ENCODE measurements around the gene WNT11.
A peak's percentile ranks its signal among the peaks of the same experiment; 100 is the strongest.

The WNT11 gene

DNA sequence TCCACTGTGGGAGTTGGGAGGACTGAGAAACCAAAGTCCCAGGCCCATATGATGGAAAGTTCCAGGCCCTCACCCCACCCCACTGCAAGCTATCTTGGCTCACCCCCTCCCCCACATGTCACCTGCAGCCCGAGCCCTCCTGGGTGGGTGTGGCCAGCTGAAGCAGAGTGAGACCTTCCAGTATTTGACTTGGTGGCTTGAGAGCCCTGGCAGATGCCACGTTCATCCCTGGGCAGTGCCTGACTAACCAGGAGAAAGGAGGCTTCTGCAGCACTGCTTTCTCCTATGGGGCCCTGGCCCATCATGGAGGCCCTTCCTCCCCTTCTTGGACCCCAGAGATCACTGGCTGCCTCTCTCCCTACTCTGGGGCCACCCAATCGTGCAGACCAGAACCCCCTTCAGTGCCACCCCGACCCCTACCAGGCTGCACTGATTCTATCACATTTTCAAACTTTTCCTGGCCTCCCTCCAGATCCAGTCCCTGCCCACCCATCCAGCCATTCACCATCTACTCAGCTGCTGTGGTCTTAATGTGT lies 38.1 kb upstream of the WNT11 start:
- Histone ChIP-seq H3K4me3 (ENCODE audit: low read depth, low read length) (peak overlapping the region; percentile 31), H3K9ac (ENCODE audit: low read depth, low read length) (no peak overlapping the region), H3K4me1 (ENCODE audit: control insufficient read depth, insufficient read depth, low read length) (peaks cover 4% of the 10 kb centered on the region), H3K27me3 (ENCODE audit: control insufficient read depth, insufficient read depth, low read length) (peaks cover 31% of the 10 kb centered on the region), H3K36me3 (ENCODE audit: control insufficient read depth, insufficient read depth, low read length) (no peaks in the 10 kb centered on the region), H3K9me3 (ENCODE audit: control insufficient read depth, insufficient read depth, low read length) (no peaks in the 10 kb centered on the region)

DNA sequence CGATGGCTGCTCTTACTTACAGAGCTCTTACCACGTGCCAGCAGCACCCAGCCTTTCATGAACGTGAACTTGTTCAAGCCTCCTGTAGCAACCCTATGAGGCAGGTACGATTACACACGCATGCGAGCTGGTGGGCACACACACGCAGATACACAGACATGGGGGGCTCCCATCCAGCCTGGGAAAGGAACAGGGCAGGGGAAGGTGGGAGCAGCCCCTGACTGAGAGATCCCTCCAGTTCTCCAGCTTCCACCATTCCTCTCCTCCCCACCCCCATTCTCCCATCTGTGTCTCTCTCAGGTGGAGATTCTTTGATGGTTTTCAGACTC lies 37.6 kb upstream of the WNT11 start:
- Histone ChIP-seq H3K4me3 (ENCODE audit: low read depth, low read length) (peak overlapping the region; percentile 31), H3K36me3 (ENCODE audit: control insufficient read depth, insufficient read depth, low read length) (no peaks in the 10 kb centered on the region), H3K9me3 (ENCODE audit: control insufficient read depth, insufficient read depth, low read length) (no peaks in the 10 kb centered on the region), H3K9ac (ENCODE audit: low read depth, low read length) (no peak overlapping the region), H3K27me3 (ENCODE audit: control insufficient read depth, insufficient read depth, low read length) (peaks cover 31% of the 10 kb centered on the region), H3K4me1 (ENCODE audit: control insufficient read depth, insufficient read depth, low read length) (peaks cover 4% of the 10 kb centered on the region)

DNA sequence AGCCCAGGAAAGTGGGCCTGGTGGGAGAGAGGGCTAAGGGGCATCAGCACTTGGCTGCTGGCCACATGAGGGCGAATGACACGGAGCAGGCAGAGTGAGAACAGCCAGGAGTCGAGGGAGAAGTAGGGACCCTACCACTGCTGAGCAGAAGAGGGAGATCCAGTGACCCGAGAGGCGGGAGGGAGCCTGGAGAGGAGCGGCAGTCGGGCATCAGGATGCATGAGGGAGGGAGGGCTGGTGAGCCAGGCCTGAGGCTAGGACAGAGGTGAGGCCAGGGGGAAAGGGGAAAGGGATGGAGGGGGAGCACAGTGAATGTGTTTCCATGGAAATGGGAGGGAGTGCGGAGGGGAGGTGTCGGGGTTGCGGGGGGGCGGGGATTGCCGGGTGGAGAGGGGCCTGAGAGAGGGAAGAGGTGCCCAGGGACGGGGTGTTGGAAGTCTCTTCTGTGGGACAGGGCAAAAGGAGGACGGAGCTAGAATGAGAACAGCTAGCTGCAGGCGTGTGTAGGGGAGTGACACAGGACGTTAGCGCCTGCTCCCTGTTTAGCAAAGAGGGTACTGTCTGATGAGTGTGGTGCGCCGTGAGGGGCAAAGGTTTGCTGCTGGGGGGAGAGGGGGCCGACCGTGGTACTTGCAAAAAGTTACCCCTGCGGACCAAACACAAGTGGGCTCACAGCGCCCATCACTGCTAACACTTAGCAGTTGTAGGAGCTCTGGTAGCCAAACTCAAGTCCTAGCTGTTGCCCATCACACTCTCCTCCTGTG lies 37.1 kb upstream of the WNT11 start:
- peak overlapping the region; percentile 31 for H3K4me3 ChIP-seq (ENCODE audit: low read depth, low read length)
- H3K27me3 ChIP-seq (ENCODE audit: control insufficient read depth, insufficient read depth, low read length), result peaks cover 31% of the 10 kb centered on the region
- H3K4me1 ChIP-seq (ENCODE audit: control insufficient read depth, insufficient read depth, low read length), result peaks cover 4% of the 10 kb centered on the region
- no peaks in the 10 kb centered on the region for H3K9me3 ChIP-seq (ENCODE audit: control insufficient read depth, insufficient read depth, low read length)
- H3K36me3 ChIP-seq (ENCODE audit: control insufficient read depth, insufficient read depth, low read length), result no peaks in the 10 kb centered on the region
- no peak overlapping the region for H3K9ac ChIP-seq (ENCODE audit: low read depth, low read length)

DNA sequence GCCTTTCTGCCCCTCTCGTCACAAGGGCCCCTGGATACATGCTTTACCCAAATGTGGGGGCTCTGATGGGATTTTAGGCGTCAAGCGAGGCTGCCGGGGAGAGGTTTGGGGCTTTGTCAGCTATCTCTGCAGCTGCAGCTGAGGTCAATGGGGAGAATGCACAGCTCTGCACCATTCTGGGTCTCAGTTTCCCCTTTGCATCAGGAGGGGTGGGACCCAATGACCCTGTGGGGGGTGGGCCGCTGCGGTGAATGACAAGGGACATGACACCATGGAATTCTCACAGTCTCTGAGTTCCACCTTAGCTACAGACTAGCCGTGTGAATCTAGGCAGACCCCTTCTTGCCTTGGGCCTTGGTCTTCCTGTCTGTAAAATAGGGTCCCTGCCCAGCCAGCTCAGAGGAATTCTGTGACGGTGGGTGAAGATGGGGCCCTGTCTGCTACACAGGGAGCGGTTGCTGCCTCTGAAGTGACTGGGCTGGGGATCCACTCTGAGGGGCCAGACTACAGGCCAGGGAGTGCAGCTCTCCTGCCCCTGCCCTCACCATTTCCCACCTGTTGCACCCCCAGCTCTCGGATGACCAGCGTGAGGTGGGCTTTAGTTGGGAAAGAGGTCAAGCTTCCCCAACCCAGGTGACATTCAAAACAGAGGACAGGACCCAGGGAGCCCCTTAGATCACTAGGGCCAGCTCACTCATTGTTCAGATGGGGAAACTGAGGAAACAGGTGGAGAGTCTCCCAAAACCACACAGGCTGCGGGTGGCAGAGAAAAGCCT lies 35.9 kb upstream of the WNT11 start:
- H3K9ac ChIP-seq (ENCODE audit: low read depth, low read length), result no peak overlapping the region
- peaks cover 31% of the 10 kb centered on the region for H3K27me3 ChIP-seq (ENCODE audit: control insufficient read depth, insufficient read depth, low read length)
- H3K4me1 ChIP-seq (ENCODE audit: control insufficient read depth, insufficient read depth, low read length), result peaks cover 4% of the 10 kb centered on the region
- no peaks in the 10 kb centered on the region for H3K9me3 ChIP-seq (ENCODE audit: control insufficient read depth, insufficient read depth, low read length)
- no peaks in the 10 kb centered on the region for H3K36me3 ChIP-seq (ENCODE audit: control insufficient read depth, insufficient read depth, low read length)
- no peak overlapping the region for H3K4me3 ChIP-seq (ENCODE audit: low read depth, low read length)

DNA sequence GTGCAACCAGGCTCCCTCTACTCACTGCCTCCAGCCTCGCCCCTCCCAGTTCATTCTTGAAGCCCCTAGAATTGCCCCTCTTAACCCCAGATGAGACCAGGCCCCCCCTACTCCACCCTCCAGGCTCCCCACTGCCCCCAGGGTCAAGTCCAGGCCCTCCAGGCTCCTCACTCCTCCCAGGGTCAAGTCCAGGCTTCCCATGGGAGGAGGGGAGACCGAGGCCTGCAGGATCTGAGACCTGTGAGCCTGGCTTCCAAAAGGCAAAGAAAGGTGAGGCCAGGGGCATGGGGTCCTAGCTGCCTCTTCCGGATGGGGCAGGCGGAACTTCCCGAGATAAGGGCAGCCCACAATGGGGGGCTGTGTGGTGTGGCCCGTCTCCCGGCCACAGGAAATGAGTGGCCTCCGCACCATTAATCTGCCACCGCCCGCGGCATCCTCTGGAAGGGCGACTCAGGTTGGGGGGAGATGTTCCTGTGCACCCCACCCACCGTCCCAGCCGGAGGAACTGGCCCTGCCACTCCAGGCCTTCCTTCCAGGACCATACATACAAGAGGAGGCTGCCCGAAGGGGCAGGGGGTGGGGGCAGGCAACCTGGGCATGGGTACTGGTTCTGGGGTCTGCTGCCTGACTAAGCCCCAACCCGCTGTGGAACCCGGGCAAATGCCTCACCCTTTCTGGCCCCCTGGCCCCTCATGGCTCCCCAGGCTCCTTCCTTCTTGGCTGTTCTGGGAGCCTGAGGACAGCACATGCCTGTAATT lies 35.1 kb upstream of the WNT11 start:
- Histone ChIP-seq H3K9ac (ENCODE audit: low read depth, low read length) (no peak overlapping the region), H3K36me3 (ENCODE audit: control insufficient read depth, insufficient read depth, low read length) (no peaks in the 10 kb centered on the region), H3K9me3 (ENCODE audit: control insufficient read depth, insufficient read depth, low read length) (no peaks in the 10 kb centered on the region), H3K4me3 (ENCODE audit: low read depth, low read length) (no peak overlapping the region), H3K4me1 (ENCODE audit: control insufficient read depth, insufficient read depth, low read length) (peaks cover 4% of the 10 kb centered on the region), H3K27me3 (ENCODE audit: control insufficient read depth, insufficient read depth, low read length) (peaks cover 31% of the 10 kb centered on the region)

DNA sequence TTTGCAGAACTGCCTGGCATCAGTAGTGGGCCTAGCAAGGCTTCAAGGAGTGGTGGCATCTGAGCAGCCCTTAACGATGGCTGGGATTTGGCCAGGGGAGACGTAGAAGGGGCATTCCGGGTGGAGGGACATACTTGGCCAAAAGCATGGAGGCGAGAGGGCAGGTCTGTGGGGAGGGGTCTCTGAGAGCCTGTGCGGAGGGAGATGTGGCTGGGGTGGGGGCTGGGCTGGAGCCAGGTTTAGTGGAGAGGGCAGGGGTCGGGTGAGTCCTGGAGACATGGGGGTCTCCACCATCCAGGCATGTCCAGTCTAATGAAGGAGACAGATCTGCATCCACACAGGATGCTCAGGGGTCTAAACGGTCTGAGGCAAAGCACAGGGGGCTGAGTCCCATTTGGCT lies 34.4 kb upstream of the WNT11 start:
- Histone ChIP-seq H3K4me3 (ENCODE audit: low read depth, low read length) (no peak overlapping the region), H3K9ac (ENCODE audit: low read depth, low read length) (no peak overlapping the region), H3K36me3 (ENCODE audit: control insufficient read depth, insufficient read depth, low read length) (no peaks in the 10 kb centered on the region), H3K4me1 (ENCODE audit: control insufficient read depth, insufficient read depth, low read length) (peaks cover 4% of the 10 kb centered on the region), H3K9me3 (ENCODE audit: control insufficient read depth, insufficient read depth, low read length) (no peaks in the 10 kb centered on the region), H3K27me3 (ENCODE audit: control insufficient read depth, insufficient read depth, low read length) (peaks cover 31% of the 10 kb centered on the region)

DNA sequence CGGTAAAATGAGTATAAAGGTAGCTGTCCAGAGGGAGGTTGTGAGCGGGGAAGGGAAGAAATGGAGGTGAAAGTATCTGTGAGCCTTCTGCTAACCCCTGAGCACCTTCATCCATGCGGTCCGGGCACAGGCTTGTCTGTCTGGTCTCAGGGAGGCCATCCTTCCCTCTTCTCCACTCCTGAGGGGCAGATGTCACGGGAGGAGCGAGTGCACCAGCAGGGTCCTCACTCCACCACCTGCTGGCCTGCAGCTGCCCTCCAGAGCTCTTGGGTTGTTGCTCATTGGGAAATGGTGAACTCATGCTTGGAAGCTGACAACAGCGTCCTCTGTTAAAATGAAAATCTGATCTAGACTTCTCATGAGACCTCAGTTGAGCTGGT lies 33.8 kb upstream of the WNT11 start:
- Histone ChIP-seq H3K36me3 (ENCODE audit: control insufficient read depth, insufficient read depth, low read length) (no peaks in the 10 kb centered on the region), H3K9me3 (ENCODE audit: control insufficient read depth, insufficient read depth, low read length) (no peaks in the 10 kb centered on the region), H3K9ac (ENCODE audit: low read depth, low read length) (no peak overlapping the region), H3K27me3 (ENCODE audit: control insufficient read depth, insufficient read depth, low read length) (peaks cover 27% of the 10 kb centered on the region), H3K4me3 (ENCODE audit: low read depth, low read length) (no peak overlapping the region), H3K4me1 (ENCODE audit: control insufficient read depth, insufficient read depth, low read length) (peaks cover 4% of the 10 kb centered on the region)

DNA sequence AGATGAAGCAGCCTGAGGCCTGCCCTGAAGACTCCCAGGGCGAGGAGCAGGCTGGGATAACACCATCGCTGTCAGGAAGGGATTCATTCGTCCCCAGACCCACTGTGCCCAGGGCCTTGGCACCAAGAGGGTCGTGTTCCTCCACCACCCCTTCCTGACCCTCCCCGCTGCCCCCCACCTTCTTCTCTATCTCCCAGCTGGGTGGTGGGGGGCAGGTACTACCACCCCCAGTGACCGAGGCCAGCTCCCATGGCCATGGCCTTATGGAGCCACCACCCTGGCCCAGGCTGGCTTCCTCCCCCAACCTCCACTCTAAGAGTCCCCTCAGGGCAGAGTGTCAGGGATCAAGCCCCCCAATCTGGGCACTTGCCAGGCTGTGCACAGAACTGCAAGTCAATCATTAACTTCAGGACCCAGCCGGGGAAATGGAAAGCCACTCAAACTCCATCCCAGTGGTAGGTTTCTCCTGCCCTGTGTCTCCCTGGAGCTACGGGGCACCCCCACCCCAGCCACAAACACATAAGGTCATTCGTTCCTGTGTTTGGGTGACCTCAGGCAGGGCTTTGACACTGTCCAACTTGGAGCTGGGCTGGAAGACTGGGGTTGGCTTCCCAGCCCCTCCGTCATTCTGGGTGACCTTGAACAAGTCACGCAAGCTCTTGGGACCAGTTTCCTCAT lies 33.3 kb upstream of the WNT11 start:
- peaks cover 22% of the 10 kb centered on the region for H3K27me3 ChIP-seq (ENCODE audit: control insufficient read depth, insufficient read depth, low read length)
- no peak overlapping the region for H3K9ac ChIP-seq (ENCODE audit: low read depth, low read length)
- H3K4me3 ChIP-seq (ENCODE audit: low read depth, low read length), result no peak overlapping the region
- H3K4me1 ChIP-seq (ENCODE audit: control insufficient read depth, insufficient read depth, low read length), result peaks cover 4% of the 10 kb centered on the region
- no peaks in the 10 kb centered on the region for H3K36me3 ChIP-seq (ENCODE audit: control insufficient read depth, insufficient read depth, low read length)
- H3K9me3 ChIP-seq (ENCODE audit: control insufficient read depth, insufficient read depth, low read length), result no peaks in the 10 kb centered on the region

DNA sequence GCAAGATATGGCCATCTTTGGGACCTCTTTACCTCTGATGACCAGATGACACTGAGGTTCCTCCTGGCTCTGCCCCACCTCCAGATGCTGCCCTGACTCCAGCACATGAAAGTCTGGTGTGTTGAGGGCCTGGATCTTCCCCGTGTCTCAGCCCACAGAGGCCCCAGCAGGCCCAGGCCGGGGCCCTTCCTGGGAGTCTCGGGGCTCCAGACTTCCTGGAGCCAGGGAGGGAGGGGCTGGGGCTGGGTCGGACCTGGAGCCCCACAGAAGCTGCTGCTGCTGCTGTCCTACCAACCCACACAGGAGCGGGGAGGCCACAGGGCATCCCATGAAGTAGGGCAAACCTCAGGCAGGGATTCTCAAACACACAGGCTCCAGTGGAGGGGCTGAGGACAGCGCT lies 32.2 kb upstream of the WNT11 start:
- Histone ChIP-seq H3K27me3 (ENCODE audit: control insufficient read depth, insufficient read depth, low read length) (peaks cover 12% of the 10 kb centered on the region), H3K36me3 (ENCODE audit: control insufficient read depth, insufficient read depth, low read length) (no peaks in the 10 kb centered on the region), H3K4me3 (ENCODE audit: low read depth, low read length) (no peak overlapping the region), H3K9ac (ENCODE audit: low read depth, low read length) (no peak overlapping the region), H3K9me3 (ENCODE audit: control insufficient read depth, insufficient read depth, low read length) (no peaks in the 10 kb centered on the region), H3K4me1 (ENCODE audit: control insufficient read depth, insufficient read depth, low read length) (no peaks in the 10 kb centered on the region)

DNA sequence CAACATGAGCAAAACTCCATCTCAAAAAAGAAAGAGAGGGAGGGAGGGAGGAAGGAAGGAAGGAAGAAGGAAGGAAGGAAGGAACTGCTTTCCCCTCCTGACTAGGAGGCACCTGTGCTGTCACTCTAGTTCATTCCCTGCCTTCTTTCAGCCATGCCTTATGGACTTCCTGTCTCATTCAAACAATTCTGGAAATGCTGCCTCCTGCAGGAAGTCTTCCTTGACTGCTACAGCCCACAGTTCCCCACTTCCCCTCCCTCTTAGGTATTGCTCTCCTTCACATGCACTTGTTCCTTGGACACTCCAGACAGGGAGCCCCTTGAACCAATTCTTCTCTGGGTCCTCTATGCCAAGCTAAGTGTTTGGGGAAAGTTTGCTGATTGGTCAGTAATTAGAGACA lies 31.6 kb upstream of the WNT11 start:
- Histone ChIP-seq H3K9ac (ENCODE audit: low read depth, low read length) (no peak overlapping the region), H3K27me3 (ENCODE audit: control insufficient read depth, insufficient read depth, low read length) (peaks cover 12% of the 10 kb centered on the region), H3K4me1 (ENCODE audit: control insufficient read depth, insufficient read depth, low read length) (no peaks in the 10 kb centered on the region), H3K9me3 (ENCODE audit: control insufficient read depth, insufficient read depth, low read length) (no peaks in the 10 kb centered on the region), H3K4me3 (ENCODE audit: low read depth, low read length) (no peak overlapping the region), H3K36me3 (ENCODE audit: control insufficient read depth, insufficient read depth, low read length) (no peaks in the 10 kb centered on the region)

DNA sequence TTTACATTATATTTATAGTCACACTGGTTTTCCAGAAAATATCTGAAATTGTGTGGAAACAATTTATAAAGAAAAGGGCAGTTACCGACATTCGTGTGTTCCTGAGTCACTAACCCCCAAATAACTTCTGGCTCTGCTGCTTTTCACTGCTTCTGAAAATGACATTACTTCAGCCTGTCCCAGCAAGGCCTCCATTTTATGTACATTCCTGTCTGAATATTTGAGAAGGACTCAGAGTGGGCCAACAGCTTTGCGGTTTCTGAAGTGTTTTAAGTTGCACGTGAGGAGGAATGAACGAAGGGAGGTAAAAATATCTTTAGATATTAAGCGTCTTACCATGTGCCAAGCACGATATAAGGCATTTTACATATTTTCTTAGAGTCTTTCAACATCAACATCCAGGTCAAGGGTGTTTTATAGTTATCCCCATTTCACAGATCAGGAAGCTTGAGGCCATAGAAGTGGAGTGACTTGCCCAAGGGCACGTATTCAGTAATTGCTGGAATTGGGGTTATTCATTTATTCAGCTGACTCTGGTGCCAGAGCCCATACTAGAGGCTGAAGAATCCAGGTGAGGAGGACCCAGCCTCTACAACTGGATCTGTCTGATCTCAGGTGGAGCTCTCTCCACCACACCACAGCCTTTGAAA lies 30.8 kb upstream of the WNT11 start:
- Histone ChIP-seq H3K4me1 (ENCODE audit: control insufficient read depth, insufficient read depth, low read length) (no peaks in the 10 kb centered on the region), H3K27me3 (ENCODE audit: control insufficient read depth, insufficient read depth, low read length) (peaks cover 4% of the 10 kb centered on the region), H3K36me3 (ENCODE audit: control insufficient read depth, insufficient read depth, low read length) (no peaks in the 10 kb centered on the region), H3K4me3 (ENCODE audit: low read depth, low read length) (peak overlapping the region; percentile 68), H3K9ac (ENCODE audit: low read depth, low read length) (no peak overlapping the region), H3K9me3 (ENCODE audit: control insufficient read depth, insufficient read depth, low read length) (no peaks in the 10 kb centered on the region)
